GM12875 (cell line): ENCODE data around the gene SAP130.

Experiments used
- H3K4me3 ChIP-seq: one replicate; pipeline ENCODE4 v1.5.1; 2011; ENCODE audit warnings: low read depth, low read length, control low read depth
- CTCF ChIP-seq: IDR thresholded peaks from 2 replicates; pipeline ENCODE4 v1.5.1; 2011; ENCODE audit warnings: low read depth, mild to moderate bottlenecking, control low read depth, inconsistent platforms, low read length, moderate library complexity, borderline replicate concordance; ENCODE audit not compliant: insufficient read depth

Gene SAP130

DNA sequence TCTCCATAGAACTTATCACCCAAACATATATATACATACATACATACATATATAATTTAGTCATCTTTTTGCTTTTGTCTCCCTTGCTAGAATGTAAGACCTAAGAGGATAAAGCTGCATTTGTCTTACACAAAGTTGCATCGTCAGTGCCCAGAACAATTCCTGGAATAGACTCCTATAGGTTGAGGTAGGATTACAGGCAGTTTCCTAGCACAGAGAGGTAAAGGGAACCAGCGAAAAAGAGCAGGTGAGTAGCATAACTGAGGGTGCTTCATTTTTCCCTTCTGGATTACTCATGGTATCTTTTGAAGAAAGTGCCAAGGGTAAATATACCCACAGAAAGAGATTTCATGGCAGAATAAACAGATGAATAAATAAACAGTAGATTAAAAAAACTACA, 74.0 kb downstream of the SAP130 start:
- TF ChIP-seq CTCF: no peak

DNA sequence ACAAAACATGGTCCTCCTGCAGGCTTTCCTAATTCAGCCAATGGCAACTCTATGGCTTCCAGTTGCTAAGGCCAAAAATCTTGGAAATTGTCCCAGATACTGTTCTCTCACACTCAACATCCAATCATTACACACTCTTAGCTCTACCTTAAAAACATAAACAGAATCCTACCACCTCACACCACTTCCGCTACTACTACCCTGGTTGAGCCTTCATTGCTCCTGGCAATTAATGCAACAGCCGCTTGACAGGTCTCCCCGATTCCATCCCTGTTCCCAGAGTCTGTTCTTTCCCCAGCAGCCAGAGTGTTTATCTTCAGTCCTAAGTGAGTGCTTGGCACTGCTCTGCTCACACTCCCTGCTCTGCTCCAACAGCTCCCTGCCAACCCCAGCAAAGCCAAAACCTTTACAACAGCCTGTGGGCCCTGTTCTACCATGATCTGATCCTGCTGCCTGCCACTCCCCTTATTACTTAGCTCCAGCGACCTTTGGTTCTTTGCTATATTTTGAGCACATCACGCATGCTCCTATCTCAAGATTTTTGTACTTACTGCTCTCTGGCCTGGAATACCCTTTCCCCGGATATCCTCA, 74.6 kb downstream of the SAP130 start:
- no peak for TF ChIP-seq CTCF
- H3K4me3 ChIP-seq: no peak overlapping the region

More for the DNA sequence above, 74.0 kb downstream of the SAP130 start:
- no peak overlapping the region for H3K4me3 ChIP-seq

DNA sequence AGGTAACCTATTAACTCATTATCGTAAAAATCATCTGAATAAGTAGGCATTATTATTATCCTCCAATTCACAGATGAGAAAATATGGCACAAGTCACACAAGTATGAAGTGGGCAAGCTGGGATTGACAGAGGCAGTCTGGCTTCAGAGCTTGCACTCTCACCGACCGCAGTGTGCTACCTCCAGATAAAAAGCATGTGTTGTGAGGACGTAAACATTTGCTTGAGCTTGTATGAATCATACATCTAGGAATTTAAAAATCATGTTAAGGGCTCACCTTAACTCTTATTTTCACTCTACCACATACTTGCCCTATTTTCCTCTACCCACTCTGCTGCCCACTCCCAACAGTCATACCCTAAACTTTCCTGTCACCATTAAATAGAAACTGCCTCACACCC, 76.8 kb downstream of the SAP130 start:
- no peak overlapping the region for H3K4me3 ChIP-seq
- TF ChIP-seq CTCF: no peak

DNA sequence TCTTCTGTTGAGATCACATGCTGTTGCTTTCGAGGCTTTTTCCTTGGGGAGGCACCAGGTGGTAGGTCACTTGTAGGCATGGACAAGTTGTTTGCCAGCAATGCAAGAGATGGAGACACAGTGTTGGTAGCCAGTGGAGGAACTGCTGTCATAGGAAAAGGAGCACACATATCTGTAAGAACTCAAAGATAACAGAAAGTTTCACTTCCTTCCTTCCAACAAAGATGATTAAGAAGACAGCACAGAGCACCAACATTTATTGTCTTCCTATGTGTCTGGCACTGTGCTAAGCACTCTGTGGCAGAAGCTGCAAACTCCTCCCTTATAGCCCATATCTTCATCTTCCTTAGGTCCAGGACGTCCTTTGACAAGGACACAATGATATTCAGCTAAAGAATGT, 77.6 kb downstream of the SAP130 start:
- no peak for TF ChIP-seq CTCF
- no peak overlapping the region for H3K4me3 ChIP-seq

- TF ChIP-seq CTCF: no peak
- no peak overlapping the region for H3K4me3 ChIP-seq
Observed at GRCh38 chr2:127945281-127945680, 82.6 kb downstream of the SAP130 start.

GRCh38 chr2:127943186-127943585, 84.7 kb downstream of the SAP130 start:
- no peak overlapping the region for H3K4me3 ChIP-seq
- TF ChIP-seq CTCF: no peak

GRCh38 chr2:127942002-127942401, 85.9 kb downstream of the SAP130 start:
- H3K4me3 ChIP-seq: no peak overlapping the region
- TF ChIP-seq CTCF: no peak
